Hematopoietic multipotent progenitor cell treated with erythropoietin and hydrocortisone succinate and interleukin-3 and kit ligand, for 17 days (in vitro differentiated cells): ENCODE results near the gene RBM33.

Source experiments
- DNase-seq: peaks from one replicate; pipeline ENCODE4 v3.0.0-alpha.2; 2015; ENCODE audit warnings: low spot score

The RBM33 gene

DNA sequence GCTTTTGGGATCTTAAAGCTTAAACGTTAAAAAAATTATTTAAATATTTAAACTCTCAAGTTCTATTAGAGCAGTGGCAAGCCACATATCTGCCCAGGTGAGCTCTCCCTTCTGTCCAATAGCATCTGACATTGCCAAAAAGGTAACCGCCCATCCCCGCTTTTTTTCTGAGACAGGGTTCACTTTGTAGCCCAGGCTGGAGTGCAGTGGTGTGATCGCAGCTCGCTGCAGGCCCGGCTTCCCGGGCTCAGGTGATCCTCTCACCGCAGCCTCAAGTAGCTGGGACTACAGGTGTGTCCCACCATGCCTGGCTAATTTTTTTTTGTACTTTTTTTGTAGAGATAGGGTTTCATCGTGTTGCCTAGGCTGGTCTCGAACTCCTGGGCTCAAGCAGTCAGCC is 83.2 kb downstream of the RBM33 start:
- no peak for DNase-seq

DNA sequence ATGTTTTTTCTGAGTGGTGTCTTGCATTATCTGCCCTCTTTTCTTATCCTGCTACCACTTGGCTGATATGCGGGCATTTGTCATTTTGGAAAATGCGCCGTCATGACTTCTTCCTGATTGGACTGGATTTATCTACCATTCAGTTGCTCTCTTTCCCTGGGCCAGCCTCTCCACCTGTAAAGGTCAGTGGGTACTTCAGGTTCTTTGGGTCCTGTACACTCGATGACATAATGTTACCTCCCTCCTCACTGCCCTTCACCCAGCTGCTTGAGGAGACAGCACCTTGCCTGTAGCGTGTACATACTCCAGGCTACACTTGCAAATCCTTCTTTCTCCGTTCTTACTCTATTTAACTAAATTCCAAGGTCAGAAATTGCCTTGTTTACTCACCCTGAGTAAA is 83.7 kb downstream of the RBM33 start:
- no peak for DNase-seq

DNA sequence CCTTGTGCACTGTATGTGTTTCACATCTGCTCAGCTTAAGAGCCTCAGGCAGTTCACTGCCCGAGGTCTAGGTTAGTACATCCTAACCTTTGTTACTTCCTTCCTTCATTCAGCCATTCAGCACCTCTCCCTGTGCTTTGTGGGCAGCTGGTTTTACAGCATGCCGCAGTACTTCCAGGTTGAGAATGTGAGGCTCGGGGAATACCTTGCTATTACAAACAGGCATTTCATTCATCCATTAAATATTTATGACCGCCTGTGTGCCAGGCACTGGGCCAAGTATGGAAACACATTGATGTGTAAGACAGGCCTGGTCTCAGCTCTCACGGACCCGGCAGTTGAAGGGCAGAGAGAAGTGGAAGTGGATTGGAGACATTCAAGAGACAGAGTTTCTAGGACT is 85.4 kb downstream of the RBM33 start:
- no peak for DNase-seq

DNA sequence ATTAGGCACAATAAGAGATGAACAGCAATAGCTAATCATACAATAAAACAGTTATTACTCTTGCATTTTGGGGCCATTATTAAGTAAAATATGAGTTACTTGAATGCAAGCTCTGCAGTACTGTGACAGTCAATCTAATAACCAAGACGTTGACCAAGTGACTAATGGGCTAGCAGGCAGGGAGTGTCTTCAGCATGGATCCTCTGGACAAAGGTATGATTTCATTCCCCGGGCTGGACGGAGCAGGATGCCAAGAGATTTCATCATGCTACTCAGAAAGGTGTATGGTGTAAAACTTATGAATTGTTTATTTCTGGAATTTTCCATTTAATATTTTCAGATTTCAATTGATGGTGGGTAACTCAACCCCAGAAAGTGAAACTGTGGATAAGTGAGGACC is 86.9 kb downstream of the RBM33 start:
- DNase-seq: no peak

DNA sequence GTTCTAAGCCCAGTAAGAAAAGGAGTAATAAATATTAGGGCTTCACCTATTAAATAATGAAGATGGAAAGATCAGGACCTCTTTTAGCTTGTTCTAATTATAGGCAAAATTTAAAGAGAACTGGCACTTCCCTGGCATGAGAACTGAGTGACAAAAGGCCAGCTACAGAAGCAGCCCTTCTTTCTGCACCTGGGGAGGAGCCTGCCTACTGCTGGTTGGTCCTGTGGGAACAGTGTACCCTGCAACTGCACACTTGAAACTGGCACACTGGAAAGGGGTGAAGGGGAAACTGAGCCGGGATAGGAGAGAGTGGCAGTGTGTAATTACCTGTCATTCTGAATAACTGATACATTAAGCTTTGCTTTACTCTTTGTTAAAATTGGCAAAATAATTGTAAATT is 87.4 kb downstream of the RBM33 start:
- no peak for DNase-seq

DNA sequence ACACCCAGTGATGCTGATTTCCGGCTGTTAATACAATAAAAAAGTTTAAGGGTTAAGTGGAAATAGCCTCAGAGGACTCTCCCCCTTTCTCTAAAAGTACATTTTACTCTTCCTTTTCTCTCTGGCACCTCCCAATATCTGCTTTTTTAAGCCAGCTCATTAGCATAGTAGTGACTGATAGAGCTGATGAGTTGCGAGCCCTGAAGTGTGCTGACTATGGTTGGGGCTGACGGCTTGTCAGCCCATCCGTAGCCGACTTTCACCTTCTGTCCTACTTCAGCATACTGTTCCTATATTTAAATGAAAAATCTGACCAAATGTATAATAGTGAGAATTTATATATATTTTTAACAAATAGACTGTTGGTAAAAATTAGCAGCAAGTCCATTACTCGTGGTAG is 87.8 kb downstream of the RBM33 start:
- no peak for DNase-seq

DNA sequence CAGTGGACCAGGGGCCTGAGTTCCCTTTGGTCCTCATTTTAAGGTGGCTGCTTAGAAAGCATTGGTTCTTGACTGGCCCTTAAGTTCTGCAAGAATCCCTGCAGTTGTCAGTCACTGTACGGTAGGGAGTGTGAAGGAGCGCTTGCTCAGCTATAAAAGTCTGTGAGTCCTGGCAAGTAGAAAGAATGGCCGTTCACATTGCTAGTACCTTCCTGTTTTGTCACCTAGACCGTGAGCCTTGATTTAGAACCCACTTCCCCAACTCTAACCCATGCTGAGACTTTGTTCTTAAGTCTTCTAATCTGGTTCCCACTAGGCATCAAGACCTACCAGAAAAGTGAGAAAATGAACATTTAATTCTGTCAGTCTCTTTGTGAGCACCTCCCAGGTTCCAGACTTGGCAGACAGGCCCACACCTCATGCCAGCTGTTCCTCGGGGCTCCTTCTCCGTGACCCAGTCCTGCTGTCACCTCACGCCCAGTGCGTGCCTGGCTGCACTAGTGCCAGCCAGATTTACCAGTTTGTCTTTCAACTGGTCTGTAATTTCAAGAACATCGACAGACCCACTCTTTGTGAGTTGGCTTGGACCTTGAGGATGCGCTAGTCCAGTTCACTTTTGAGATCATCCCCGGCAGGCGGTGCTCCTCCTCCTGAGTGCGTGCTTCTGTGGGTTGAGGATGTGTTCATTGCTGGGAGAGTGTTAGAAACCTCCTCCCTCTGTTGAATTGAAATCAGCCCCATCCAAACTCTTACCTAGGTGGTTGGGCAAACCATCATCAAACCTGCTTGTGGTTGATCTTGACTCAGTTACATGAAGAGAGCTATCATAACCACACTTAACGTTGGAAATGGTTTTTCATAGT is 89.4 kb downstream of the RBM33 start:
- DNase-seq: no peak

DNA sequence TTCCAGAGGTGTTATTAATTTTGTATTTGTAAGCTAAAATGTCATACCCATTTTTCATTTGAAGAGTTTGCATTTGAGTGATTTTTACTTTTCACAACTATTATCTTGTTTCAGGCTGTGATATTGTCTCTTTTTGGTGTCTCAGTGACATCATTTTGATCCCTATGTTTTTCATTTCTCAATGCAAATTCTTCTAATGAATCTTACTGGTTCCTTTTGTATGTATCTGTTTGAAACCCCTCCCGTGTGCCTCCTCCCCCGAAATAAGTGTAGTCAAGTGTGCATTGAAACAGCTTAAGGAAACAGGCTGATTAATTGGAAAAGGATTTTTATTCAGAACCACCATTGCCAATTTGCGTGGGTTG is 90.0 kb downstream of the RBM33 start:
- no peak for DNase-seq

DNA sequence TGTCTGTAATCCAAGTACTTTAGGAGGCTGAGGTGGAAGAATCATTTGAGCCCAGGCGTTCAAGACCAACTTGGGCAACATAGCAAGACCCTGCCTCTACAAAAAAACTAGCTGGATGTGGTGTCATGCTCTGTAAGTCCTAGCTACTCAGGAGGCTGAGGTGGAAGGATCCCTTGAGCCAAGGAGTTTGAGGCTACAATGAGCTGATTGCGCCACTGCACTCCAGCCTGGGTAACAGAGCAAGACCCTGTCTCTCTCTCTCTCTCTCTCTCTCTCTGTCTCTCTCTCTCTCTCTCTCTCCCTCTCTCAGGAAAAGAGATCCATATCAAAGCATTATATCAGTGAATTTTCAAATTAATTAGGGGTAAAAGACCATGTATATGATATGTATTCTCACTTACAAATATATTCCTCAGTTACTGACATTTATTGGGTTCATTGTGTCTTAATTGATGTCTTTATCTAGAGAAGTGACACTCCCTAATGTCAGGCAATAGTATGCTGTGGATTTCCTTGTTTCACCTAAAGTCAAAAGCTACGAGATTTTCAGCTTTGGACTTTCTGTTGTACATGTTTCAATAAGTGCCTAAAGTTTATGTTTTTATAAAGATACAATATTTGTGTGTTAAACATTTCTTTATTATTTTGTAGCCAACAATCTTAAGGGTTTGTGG is 91.1 kb downstream of the RBM33 start:
- no peak for DNase-seq

DNA sequence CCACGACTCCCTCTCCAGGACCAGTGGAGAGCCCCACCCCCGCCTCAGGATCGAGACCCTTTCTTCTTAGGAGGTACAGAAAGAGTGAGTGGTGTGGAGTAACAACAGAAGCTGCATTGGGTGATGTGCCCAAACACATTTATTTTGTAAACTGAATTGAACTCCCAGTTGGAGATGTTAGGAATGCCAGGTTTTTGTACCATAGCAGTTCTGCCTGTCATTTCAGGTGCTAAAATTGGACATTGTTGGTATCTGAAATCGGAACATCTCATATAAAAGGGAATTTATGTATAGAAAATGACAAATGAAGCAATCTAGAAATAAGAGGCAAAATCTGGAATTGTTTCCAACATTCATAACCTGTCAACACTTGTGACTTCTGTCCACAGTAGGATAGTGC is 93.1 kb downstream of the RBM33 start:
- no peak for DNase-seq

DNA sequence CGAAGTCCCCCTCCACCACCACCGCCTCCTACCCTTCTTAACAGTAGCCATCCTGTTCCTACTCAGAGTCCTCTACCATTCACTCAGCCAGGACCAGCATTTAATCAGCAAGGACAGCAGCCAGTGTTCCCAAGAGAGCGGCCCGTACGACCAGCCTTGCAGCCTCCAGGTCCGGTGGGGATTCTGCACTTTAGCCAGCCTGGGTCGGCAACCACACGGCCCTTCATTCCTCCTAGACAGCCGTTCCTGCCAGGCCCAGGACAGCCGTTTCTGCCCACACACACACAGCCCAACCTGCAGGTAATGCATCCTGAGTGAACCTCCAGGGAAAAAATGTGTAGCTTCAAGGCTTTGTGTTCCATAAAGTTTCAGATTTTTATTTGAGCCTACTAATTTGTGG is 93.6 kb downstream of the RBM33 start:
- no peak for DNase-seq

DNA sequence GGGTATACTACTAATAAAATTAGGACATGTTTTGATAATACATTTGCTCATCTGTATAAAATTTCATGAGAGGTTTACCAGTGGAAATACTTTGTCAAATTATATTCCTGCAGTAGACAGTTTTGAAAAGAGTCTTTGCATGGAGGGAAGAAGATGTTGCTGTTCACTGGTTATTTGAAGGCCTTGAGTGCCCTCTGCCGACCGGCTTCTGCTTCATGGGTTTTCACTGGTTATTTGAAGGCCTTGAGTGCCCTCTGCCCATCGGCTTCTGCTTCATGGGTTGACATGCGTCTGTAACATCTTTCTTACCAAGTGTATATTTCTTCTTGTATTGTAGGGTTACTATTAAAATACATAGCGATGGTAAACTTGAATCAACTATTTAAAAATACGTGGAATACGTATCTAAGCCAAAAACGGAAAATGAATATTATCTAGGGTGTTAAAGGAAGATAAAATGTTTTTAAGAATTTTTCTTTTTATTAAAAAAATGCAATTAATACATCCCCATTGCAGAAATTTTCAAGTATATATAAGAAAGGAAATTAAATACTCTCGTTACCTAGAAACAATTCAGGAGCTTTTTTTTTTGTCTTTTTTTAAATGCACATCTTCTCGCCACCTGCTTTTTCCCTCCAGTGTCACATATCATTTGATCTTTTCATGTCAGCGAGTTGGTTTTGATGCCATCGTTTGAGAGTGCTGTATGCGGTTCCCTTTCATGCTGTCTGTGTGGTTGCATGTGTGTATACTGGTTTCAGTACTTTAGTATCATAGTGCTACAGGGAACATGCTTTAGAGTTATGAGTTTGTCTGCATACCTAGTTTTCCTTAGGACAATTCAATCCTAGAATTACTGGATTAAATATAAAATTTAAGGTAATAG is 94.4 kb downstream of the RBM33 start:
- peak; percentile 74 for DNase-seq

DNA sequence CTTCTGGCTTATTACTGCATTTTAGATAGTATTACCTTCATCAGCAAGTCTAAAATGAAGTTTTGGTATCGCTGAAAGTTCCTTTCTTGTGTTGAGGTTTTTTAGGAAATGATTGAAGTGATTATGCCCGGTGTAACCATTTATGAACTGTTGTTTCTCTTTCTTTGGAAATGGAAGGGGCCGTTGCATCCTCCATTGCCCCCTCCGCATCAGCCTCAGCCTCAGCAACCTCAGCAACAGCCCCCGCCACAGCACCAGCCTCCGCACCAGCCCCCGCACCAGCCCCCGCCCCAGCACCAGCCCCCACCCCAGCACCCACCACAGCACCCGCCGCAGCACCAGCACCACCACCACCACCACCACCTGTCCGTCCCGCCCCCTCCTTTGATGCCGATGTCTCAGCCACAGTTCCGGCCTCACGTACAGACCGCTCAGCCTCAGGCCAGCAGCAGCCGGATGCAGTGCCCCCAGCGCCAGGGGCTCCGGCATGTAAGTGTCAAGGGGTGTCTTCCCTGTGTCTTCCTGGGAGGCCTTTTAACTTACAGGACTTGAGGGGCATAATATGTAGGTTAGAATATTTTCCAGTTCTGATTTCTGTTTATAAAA is 95.2 kb downstream of the RBM33 start:
- DNase-seq: no peak

DNA sequence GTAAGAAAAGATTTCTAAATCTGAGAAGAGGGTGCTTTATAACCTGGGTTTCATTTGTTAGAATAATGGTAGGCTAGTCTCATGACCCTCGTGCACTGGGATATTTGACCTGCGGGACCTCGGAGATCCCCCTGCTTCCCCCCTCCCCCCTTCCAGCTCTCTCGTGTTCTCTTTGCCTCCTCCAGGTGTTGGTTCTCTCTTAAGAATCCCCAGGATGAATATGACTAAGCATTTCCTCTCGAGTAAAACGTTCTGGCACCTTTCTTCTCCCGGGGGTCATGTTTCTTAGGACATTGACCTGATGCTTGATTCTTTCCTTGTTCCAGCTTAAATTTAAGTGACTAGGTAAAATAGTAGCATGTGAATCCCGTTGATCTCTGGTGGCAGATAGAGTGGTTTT is 96.6 kb downstream of the RBM33 start:
- DNase-seq: no peak

DNA sequence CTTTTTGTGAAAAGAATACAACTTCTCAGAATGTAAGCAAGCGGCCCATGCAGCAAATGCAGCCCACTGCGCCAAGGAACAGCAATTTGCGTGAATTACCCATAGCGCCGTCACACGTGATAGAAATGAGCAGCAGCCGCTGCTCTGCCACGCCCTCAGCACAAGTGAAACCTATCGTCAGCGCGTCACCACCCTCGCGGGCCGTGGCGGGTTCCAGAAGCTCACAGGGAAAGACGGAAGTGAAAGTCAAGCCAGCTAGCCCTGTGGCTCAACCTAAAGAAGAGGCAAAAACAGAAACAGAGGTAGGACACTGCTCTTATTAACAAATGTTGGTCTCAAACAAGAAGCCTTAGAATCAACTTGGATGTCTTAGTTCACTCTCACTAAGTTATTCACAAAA is 97.3 kb downstream of the RBM33 start:
- DNase-seq: no peak

DNA sequence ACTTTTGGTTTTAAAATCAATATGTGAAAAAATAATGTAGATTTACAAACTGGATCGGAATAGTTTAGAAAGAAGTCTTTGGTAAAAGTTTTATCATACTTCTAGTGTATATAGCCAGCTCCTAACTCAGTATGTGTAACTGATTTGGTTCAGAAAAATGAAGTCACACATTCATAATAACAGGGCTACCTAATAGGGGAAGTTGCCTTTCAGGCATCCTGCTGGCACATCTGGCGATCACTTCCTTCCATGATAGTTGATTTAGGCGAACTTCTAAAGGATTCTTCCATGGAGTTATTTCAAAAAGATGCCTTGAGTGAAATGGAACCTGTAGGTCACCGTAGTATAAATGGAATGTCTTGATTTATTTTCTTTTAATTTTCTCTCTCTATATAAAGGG is 98.7 kb downstream of the RBM33 start:
- DNase-seq: no peak

DNA sequence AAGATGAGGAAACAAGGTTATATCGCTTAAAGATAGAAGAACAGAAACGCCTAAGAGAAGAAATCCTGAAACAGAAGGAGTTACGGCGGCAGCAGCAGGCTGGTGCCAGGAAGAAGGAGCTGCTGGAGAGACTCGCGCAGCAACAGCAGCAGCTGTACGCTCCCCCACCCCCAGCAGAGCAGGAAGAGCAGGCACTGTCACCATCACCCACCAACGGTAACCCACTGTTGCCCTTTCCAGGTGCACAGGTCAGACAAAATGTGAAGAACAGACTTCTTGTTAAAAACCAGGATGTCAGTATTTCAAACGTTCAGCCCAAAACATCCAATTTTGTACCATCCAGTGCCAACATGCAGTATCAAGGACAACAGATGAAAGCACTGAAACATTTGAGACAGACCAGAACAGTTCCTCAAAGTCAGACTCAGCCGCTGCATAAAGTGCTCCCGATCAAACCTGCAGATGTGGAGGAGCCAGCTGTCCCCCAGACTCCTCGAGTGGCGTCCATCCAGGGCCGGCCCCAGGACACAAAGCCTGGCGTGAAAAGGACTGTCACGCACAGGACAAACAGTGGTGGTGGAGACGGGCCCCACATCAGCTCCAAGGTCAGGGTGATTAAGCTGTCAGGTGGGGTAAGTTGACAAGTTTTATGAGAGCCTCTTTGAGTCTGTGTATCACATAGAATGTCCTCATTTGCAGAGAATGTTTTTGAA is 100.7 kb downstream of the RBM33 start:
- DNase-seq: no peak

DNA sequence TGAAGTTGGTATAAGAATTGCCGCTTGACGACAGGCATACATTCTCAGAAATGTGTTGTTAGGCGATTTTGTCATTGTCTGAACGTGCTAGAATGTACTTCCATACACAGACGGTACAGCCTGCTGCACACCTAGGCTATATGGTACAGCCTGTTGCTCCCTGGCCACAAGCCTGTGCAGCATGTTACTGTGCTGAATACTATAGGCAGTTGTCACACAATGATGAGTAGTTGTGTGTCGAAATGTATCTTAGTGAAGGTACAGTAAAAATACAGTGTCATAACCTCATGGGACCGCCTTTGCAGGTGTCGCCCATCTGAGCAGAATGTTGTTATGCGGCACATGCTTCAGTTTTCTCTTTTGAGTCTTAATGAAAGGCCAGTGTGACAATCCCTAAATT is 101.3 kb downstream of the RBM33 start:
- no peak for DNase-seq

DNA sequence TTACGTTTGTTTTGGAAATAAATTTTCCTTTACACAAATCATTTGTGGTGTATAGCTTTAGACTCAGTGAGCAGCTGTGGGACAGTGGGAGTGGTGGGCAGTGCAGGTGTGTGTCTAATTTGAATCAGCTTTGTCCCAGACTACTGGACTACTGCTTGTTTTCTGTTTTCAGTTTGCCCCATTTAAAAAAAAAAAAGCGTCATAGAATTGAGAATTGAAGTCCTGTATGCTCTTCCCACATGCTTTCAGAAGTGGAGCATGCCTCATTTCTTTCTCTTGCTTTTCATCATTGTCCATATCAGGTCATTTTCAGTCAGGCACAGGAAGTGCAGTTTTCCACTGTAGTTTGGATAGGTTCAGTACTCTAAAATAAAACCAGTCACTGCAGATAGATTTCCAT is 101.7 kb downstream of the RBM33 start:
- DNase-seq: no peak

DNA sequence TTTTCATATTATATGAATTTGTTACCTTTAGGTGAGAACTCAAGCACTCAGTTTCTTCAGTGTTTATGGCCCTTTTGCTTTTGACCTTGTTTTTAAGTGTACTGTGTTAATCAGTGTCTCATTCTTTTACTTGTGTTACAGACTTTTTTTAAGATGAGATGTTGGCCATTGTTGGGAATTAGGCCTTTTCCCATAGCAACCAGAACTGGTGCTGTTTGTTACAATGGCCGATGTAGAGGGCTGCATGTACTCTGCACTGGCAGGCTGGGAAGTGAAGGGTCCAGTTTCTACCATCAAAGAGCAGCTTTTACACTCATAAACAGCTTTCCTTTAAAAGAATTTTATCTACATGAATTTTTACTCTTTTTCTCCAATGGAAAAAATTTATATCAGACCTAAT is 102.7 kb downstream of the RBM33 start:
- DNase-seq: no peak

DNA sequence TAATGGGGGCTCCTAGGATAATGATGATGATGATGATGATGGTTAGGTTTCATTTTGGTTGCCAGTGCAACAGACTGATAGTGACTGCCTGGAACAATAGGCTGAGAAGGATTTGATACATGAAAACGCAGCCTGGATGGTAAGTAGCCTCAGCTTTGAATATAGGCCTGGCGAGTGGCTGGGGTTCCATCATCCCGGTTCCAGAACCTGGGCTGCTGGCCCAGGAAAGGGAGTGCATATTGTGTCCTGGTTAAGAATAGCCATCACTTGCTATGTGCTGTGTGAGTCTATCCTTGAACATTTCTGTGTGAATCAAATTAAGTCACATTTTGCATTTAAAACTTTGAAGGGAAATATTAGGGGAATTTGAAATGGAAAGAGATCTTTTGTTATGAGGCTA is 105.1 kb downstream of the RBM33 start:
- no peak for DNase-seq
